ENCODE measurements around the gene GPNMB. TPM values are rescaled to one million over a fixed set of nuclear protein-coding genes. Genes with fewer than 3 reads are reported as not detected.

GPNMB gene
- total RNA-seq, 1 donor = 380 TPM

- Histone ChIP-seq H3K4me2 (ENCODE audit: insufficient read depth, low read length) (no peak overlapping the region), H3K4me3 (ENCODE audit: insufficient read depth, low read length) (no peak overlapping the region), H2AFZ (ENCODE audit: low read length) (no peak overlapping the region), H4K20me1 (ENCODE audit: insufficient read depth, low read length) (no peaks in the 10 kb centered on the region), H3K27ac (ENCODE audit: low read depth, low read length) (no peak overlapping the region), H3K79me2 (ENCODE audit: insufficient read depth, low read length) (no peaks in the 10 kb centered on the region), H3K9me3 (ENCODE audit: low read depth, low read length) (no peaks in the 10 kb centered on the region), H3K27me3 (ENCODE audit: insufficient read depth, low read length) (peaks cover 5% of the 10 kb centered on the region), H3K4me1 (ENCODE audit: insufficient read depth, low read length) (no peaks in the 10 kb centered on the region), H3K36me3 (ENCODE audit: insufficient read depth, low read length) (peaks cover 8% of the 10 kb centered on the region)
- no peak for DNase-seq (ENCODE audit: insufficient read length, low spot score, missing footprints)
- no peak for TF ChIP-seq CTCF (IDR thresholded peaks at IDR 0.05; ENCODE audit: extremely low read depth, low read depth, low read length)
These were observed 20.8 kb downstream of the GPNMB start for GRCh38 chr7:23267357-23267756.

- H4K20me1 ChIP-seq (ENCODE audit: insufficient read depth, low read length) = no peaks in the 10 kb centered on the region
- H3K27ac ChIP-seq (ENCODE audit: low read depth, low read length) = no peak overlapping the region
- H3K36me3 ChIP-seq (ENCODE audit: insufficient read depth, low read length) = peaks cover 8% of the 10 kb centered on the region
- peaks cover 5% of the 10 kb centered on the region for H3K27me3 ChIP-seq (ENCODE audit: insufficient read depth, low read length)
- no peak for TF ChIP-seq CTCF (IDR thresholded peaks at IDR 0.05; ENCODE audit: extremely low read depth, low read depth, low read length)
- no peaks in the 10 kb centered on the region for H3K9me3 ChIP-seq (ENCODE audit: low read depth, low read length)
- H3K4me2 ChIP-seq (ENCODE audit: insufficient read depth, low read length) = no peak overlapping the region
- H3K79me2 ChIP-seq (ENCODE audit: insufficient read depth, low read length) = no peaks in the 10 kb centered on the region
- no peak for DNase-seq (ENCODE audit: insufficient read length, low spot score, missing footprints)
- peaks cover under 1% of the 10 kb centered on the region for H3K4me1 ChIP-seq (ENCODE audit: insufficient read depth, low read length)
- H3K4me3 ChIP-seq (ENCODE audit: insufficient read depth, low read length) = no peak overlapping the region
- no peak overlapping the region for H2AFZ ChIP-seq (ENCODE audit: low read length)
These were observed 21.6 kb downstream of the GPNMB start for GRCh38 chr7:23268167-23268566.

GRCh38 chr7:23268746-23269145 lies 22.2 kb downstream of the GPNMB start:
- peaks cover 8% of the 10 kb centered on the region for H3K36me3 ChIP-seq (ENCODE audit: insufficient read depth, low read length)
- no peaks in the 10 kb centered on the region for H3K79me2 ChIP-seq (ENCODE audit: insufficient read depth, low read length)
- no peak for TF ChIP-seq CTCF (IDR thresholded peaks at IDR 0.05; ENCODE audit: extremely low read depth, low read depth, low read length)
- H3K4me1 ChIP-seq (ENCODE audit: insufficient read depth, low read length) = peaks cover 4% of the 10 kb centered on the region
- no peak overlapping the region for H3K27ac ChIP-seq (ENCODE audit: low read depth, low read length)
- H3K9me3 ChIP-seq (ENCODE audit: low read depth, low read length) = no peaks in the 10 kb centered on the region
- no peak overlapping the region for H3K4me3 ChIP-seq (ENCODE audit: insufficient read depth, low read length)
- H4K20me1 ChIP-seq (ENCODE audit: insufficient read depth, low read length) = no peaks in the 10 kb centered on the region
- no peak for DNase-seq (ENCODE audit: insufficient read length, low spot score, missing footprints)
- H2AFZ ChIP-seq (ENCODE audit: low read length) = no peak overlapping the region
- H3K27me3 ChIP-seq (ENCODE audit: insufficient read depth, low read length) = peaks cover 5% of the 10 kb centered on the region
- H3K4me2 ChIP-seq (ENCODE audit: insufficient read depth, low read length) = no peak overlapping the region

GRCh38 chr7:23272275-23272674 lies 25.7 kb downstream of the GPNMB start:
- Histone ChIP-seq H3K4me2 (ENCODE audit: insufficient read depth, low read length) (no peak overlapping the region), H3K79me2 (ENCODE audit: insufficient read depth, low read length) (no peaks in the 10 kb centered on the region), H4K20me1 (ENCODE audit: insufficient read depth, low read length) (no peaks in the 10 kb centered on the region), H2AFZ (ENCODE audit: low read length) (no peak overlapping the region), H3K4me3 (ENCODE audit: insufficient read depth, low read length) (no peak overlapping the region), H3K27me3 (ENCODE audit: insufficient read depth, low read length) (peaks cover 5% of the 10 kb centered on the region), H3K36me3 (ENCODE audit: insufficient read depth, low read length) (peaks cover 7% of the 10 kb centered on the region), H3K9me3 (ENCODE audit: low read depth, low read length) (no peaks in the 10 kb centered on the region), H3K4me1 (ENCODE audit: insufficient read depth, low read length) (peaks cover 4% of the 10 kb centered on the region), H3K27ac (ENCODE audit: low read depth, low read length) (no peak overlapping the region)
- TF ChIP-seq CTCF (IDR thresholded peaks at IDR 0.05; ENCODE audit: extremely low read depth, low read depth, low read length) = no peak
- DNase-seq (ENCODE audit: insufficient read length, low spot score, missing footprints) = no peak
